Spleen (tissue), 7 donors: ENCODE results near the gene NCOA6.

Experiments used
- POLR2A ChIP-seq, 3 donors: fragments of 450-650 bp; IDR thresholded peaks; one replicate each; pipeline ENCODE4 v1.5.1; 2017; ENCODE audit warnings: antibody characterized with exemption in 3 of 3, mild to moderate bottlenecking in 1 of 3
- TF ChIP-seq, protein P1 (sequence below), 11 experiments: fragments of 200-600 bp in 7 of 11; fragments of 450-650 bp in 4 of 11; sonication (generic) in 4 of 11; IDR thresholded peaks in 8 of 11; conservative IDR thresholded peaks in 3 of 11; 1 replicate in 7 of 11; 2 replicates in 4 of 11; pipeline versions ENCODE4 v1.4.0 to v1.8.0; 2016 to 2021; ENCODE audit warnings: antibody characterized with exemption in 11 of 11, inconsistent platforms in 4 of 11, mild to moderate bottlenecking in 1 of 11
- donor health status: DM: no; HTN: no; CAD: no; lungs with moderate emphysema.
- donor health status: DM: no; HTN: no; CAD: no.
- donor health status: DM: no; HTN: no; CAD: no.

DNA sequence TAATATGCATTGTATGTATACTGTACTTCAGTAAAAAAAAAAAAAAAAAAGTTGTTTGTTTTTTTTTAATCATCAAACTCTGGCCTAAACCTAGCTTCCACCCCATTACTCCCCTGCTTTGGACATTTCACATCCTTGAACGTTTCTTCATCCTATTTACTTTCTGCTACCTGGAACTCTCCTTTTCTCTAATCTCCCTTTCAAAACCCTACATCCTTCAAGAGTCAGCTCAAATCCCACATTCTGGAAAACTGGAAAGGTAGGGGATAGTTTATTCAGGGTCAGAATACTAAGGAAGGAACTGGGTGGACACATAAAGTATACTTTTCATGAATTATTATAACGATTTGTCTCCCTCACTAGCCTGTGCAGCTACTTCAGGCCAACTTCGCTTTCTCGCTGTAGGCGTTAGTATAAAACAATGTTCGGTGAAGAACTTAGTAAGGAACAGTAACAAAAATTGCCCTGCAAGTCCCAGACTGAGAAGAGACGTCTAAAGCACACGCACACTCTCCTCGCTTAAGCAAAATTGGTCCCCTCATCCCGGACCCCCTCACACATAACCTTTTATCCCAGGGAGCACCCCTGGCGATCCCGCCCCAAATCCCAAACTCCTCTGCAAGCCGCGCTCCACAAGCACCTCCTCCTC lies 149.3 kb downstream of the NCOA6 start:
- TF ChIP-seq, protein P1, sequence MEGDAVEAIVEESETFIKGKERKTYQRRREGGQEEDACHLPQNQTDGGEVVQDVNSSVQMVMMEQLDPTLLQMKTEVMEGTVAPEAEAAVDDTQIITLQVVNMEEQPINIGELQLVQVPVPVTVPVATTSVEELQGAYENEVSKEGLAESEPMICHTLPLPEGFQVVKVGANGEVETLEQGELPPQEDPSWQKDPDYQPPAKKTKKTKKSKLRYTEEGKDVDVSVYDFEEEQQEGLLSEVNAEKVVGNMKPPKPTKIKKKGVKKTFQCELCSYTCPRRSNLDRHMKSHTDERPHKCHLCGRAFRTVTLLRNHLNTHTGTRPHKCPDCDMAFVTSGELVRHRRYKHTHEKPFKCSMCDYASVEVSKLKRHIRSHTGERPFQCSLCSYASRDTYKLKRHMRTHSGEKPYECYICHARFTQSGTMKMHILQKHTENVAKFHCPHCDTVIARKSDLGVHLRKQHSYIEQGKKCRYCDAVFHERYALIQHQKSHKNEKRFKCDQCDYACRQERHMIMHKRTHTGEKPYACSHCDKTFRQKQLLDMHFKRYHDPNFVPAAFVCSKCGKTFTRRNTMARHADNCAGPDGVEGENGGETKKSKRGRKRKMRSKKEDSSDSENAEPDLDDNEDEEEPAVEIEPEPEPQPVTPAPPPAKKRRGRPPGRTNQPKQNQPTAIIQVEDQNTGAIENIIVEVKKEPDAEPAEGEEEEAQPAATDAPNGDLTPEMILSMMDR (IDR thresholded peaks at IDR 0.05 in 8 of 11, conservative IDR thresholded peaks at IDR 0.05 in 3 of 11): no peak
- TF ChIP-seq POLR2A (IDR thresholded peaks at IDR 0.05): no peak
